ENCODE measurements around the gene RASSF3.

RASSF3 gene

DNA sequence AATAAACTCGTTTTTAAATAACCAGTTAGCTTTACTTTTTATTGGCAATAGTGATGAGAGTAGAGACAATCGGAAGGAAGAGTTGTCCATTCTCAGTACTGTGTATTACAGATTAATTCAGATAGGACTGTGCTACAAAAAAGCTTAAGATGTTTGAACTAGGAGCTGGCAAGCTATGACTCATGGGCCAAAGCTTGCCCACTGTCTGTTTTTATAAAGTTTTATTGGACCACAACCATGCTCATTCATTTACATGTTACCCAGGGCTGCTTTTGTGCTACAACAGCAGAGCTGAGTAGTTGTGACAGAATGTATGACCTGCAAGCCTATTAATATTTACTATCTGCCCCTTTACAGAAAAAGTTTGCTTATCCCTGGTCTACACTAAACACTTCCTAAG is 129.5 kb downstream of the RASSF3 start:
- Histone ChIP-seq H3K36me3 (ENCODE audit: control insufficient read depth, insufficient read depth, low read length) (peaks cover 19% of the 10 kb centered on the region), H3K4me3 (ENCODE audit: insufficient read depth, low read depth, low read length) (no peak overlapping the region), H3K9me3 (ENCODE audit: control insufficient read depth, low read length) (no peaks in the 10 kb centered on the region), H3K27ac (ENCODE audit: insufficient read depth, low read depth, low read length, poor library complexity, severe bottlenecking) (no peak overlapping the region), H3K4me1 (ENCODE audit: control insufficient read depth, insufficient read depth, low read length) (no peaks in the 10 kb centered on the region), H3K27me3 (ENCODE audit: control insufficient read depth, insufficient read depth, low read length, poor library complexity, severe bottlenecking) (no peaks in the 10 kb centered on the region)
- WGBS, 2 experiments = 95 to 96% methylated on average over 2 of the region's 2 CpGs

DNA sequence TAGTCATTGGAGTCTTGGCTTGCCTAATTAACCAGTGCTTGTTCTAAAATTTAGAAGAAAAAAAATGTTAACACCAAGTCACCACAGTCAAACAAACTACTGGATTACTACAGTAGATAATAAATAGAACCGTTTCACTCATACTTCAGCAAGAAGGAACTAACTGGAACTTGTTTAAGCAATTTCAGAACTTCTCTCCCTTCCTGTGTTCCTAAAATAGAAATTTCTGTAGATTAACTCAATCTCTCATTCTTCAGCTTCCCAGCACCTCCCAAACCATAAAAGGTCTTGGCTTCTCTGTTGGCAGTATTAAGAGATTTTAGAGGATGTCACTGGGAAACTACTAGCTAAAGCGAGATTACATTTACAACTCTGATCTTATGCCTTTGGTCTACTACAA is 130.4 kb downstream of the RASSF3 start:
- Histone ChIP-seq H3K4me1 (ENCODE audit: control insufficient read depth, insufficient read depth, low read length) (no peaks in the 10 kb centered on the region), H3K27ac (ENCODE audit: insufficient read depth, low read depth, low read length, poor library complexity, severe bottlenecking) (no peak overlapping the region), H3K9me3 (ENCODE audit: control insufficient read depth, low read length) (no peaks in the 10 kb centered on the region), H3K4me3 (ENCODE audit: insufficient read depth, low read depth, low read length) (no peak overlapping the region), H3K27me3 (ENCODE audit: control insufficient read depth, insufficient read depth, low read length, poor library complexity, severe bottlenecking) (no peaks in the 10 kb centered on the region), H3K36me3 (ENCODE audit: control insufficient read depth, insufficient read depth, low read length) (peaks cover 21% of the 10 kb centered on the region)
- 98 to 100% methylated on average over 2 of the region's 2 CpGs for WGBS, 2 experiments

- H3K4me3 ChIP-seq (ENCODE audit: insufficient read depth, low read depth, low read length) = no peak overlapping the region
- no peaks in the 10 kb centered on the region for H3K4me1 ChIP-seq (ENCODE audit: control insufficient read depth, insufficient read depth, low read length)
- no peaks in the 10 kb centered on the region for H3K27me3 ChIP-seq (ENCODE audit: control insufficient read depth, insufficient read depth, low read length, poor library complexity, severe bottlenecking)
- no peak overlapping the region for H3K27ac ChIP-seq (ENCODE audit: insufficient read depth, low read depth, low read length, poor library complexity, severe bottlenecking)
- H3K9me3 ChIP-seq (ENCODE audit: control insufficient read depth, low read length) = no peaks in the 10 kb centered on the region
- H3K36me3 ChIP-seq (ENCODE audit: control insufficient read depth, insufficient read depth, low read length) = peaks cover 16% of the 10 kb centered on the region
- WGBS, 2 experiments = 100% methylated on average over 2 to 3 of the region's 3 CpGs
These were observed 132.1 kb downstream of the RASSF3 start for GRCh38 chr12:64742416-64742815.

GRCh38 chr12:64743206-64743605 is 132.9 kb downstream of the RASSF3 start:
- Histone ChIP-seq H3K4me1 (ENCODE audit: control insufficient read depth, insufficient read depth, low read length) (no peaks in the 10 kb centered on the region), H3K36me3 (ENCODE audit: control insufficient read depth, insufficient read depth, low read length) (peaks cover 12% of the 10 kb centered on the region), H3K27me3 (ENCODE audit: control insufficient read depth, insufficient read depth, low read length, poor library complexity, severe bottlenecking) (no peaks in the 10 kb centered on the region), H3K4me3 (ENCODE audit: insufficient read depth, low read depth, low read length) (no peak overlapping the region), H3K9me3 (ENCODE audit: control insufficient read depth, low read length) (no peaks in the 10 kb centered on the region), H3K27ac (ENCODE audit: insufficient read depth, low read depth, low read length, poor library complexity, severe bottlenecking) (no peak overlapping the region)
- WGBS, 2 experiments = 92 to 97% methylated on average over 3 of the region's 3 CpGs

GRCh38 chr12:64744422-64745258 is 134.3 kb downstream of the RASSF3 start:
- H3K36me3 ChIP-seq (ENCODE audit: control insufficient read depth, insufficient read depth, low read length) = peaks cover 12% of the 10 kb centered on the region
- H3K27ac ChIP-seq (ENCODE audit: insufficient read depth, low read depth, low read length, poor library complexity, severe bottlenecking) = no peak overlapping the region
- H3K4me3 ChIP-seq (ENCODE audit: insufficient read depth, low read depth, low read length) = no peak overlapping the region
- no peaks in the 10 kb centered on the region for H3K4me1 ChIP-seq (ENCODE audit: control insufficient read depth, insufficient read depth, low read length)
- H3K27me3 ChIP-seq (ENCODE audit: control insufficient read depth, insufficient read depth, low read length, poor library complexity, severe bottlenecking) = no peaks in the 10 kb centered on the region
- H3K9me3 ChIP-seq (ENCODE audit: control insufficient read depth, low read length) = no peaks in the 10 kb centered on the region
- WGBS, 2 experiments = 93 to 100% methylated on average over 3 to 5 of the region's 5 CpGs

- H3K4me3 ChIP-seq (ENCODE audit: insufficient read depth, low read depth, low read length) = no peak overlapping the region
- no peaks in the 10 kb centered on the region for H3K27me3 ChIP-seq (ENCODE audit: control insufficient read depth, insufficient read depth, low read length, poor library complexity, severe bottlenecking)
- H3K27ac ChIP-seq (ENCODE audit: insufficient read depth, low read depth, low read length, poor library complexity, severe bottlenecking) = no peak overlapping the region
- H3K9me3 ChIP-seq (ENCODE audit: control insufficient read depth, low read length) = no peaks in the 10 kb centered on the region
- 87 to 94% methylated on average over 7 of the region's 7 CpGs for WGBS, 2 experiments
- H3K36me3 ChIP-seq (ENCODE audit: control insufficient read depth, insufficient read depth, low read length) = peaks cover 13% of the 10 kb centered on the region
- H3K4me1 ChIP-seq (ENCODE audit: control insufficient read depth, insufficient read depth, low read length) = no peaks in the 10 kb centered on the region
These were observed 135.0 kb downstream of the RASSF3 start for GRCh38 chr12:64745259-64745807.

DNA sequence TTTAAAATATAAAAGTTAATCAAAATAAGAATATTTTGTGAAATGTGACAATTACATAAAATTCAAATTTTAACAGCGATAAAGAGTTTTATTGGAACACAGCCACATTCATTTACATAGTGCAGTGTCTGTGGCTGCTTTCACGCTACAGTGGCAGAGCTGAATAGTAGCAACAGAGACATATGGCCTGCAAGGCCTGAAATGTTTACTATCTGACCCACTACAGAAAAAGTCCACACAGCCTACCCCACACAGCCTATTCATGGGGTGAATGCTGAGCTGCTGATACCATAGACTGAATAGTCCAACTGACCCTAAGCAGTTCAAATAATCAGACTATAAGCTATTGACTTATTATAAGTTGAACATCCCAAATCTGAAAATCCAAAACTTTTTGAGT is 135.7 kb downstream of the RASSF3 start:
- no peaks in the 10 kb centered on the region for H3K4me1 ChIP-seq (ENCODE audit: control insufficient read depth, insufficient read depth, low read length)
- peaks cover 18% of the 10 kb centered on the region for H3K36me3 ChIP-seq (ENCODE audit: control insufficient read depth, insufficient read depth, low read length)
- no peaks in the 10 kb centered on the region for H3K9me3 ChIP-seq (ENCODE audit: control insufficient read depth, low read length)
- no peak overlapping the region for H3K27ac ChIP-seq (ENCODE audit: insufficient read depth, low read depth, low read length, poor library complexity, severe bottlenecking)
- no peaks in the 10 kb centered on the region for H3K27me3 ChIP-seq (ENCODE audit: control insufficient read depth, insufficient read depth, low read length, poor library complexity, severe bottlenecking)
- H3K4me3 ChIP-seq (ENCODE audit: insufficient read depth, low read depth, low read length) = no peak overlapping the region
- WGBS, 2 experiments = 83 to 95% methylated on average over 1 to 2 of the region's 2 CpGs

DNA sequence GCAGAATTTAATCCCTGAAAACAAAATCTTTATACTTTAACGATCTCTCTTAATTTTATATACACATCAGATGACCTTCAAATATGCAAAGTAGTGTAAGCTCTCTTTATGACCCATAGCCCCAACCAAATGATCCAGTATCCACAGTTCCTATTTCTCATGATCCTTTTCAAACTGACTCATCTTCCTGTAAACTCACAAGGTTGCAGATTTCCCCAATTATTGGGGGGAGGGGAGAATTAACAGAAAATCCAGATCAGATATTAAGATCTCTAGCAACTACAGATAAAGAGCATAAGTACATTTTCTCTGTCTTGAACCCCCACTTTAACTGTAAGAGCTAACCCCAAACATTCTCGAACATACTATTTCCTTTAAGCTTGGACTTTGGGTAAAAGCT is 136.4 kb downstream of the RASSF3 start:
- Histone ChIP-seq H3K4me1 (ENCODE audit: control insufficient read depth, insufficient read depth, low read length) (no peaks in the 10 kb centered on the region), H3K4me3 (ENCODE audit: insufficient read depth, low read depth, low read length) (no peak overlapping the region), H3K27me3 (ENCODE audit: control insufficient read depth, insufficient read depth, low read length, poor library complexity, severe bottlenecking) (no peaks in the 10 kb centered on the region), H3K36me3 (ENCODE audit: control insufficient read depth, insufficient read depth, low read length) (peaks cover 19% of the 10 kb centered on the region), H3K27ac (ENCODE audit: insufficient read depth, low read depth, low read length, poor library complexity, severe bottlenecking) (no peak overlapping the region), H3K9me3 (ENCODE audit: control insufficient read depth, low read length) (no peaks in the 10 kb centered on the region)
- WGBS, 2 experiments = 93 to 98% methylated on average over 2 of the region's 2 CpGs

Data from ectodermal cell (in vitro differentiated cells).